GM12878 (cell line): ENCODE results near the gene MAML3.

Experiments
- CTCF ChIP-seq, 3 experiments: IDR thresholded peaks in 2 of 3; conservative IDR thresholded peaks in 1 of 3; 2 replicates each; pipeline ENCODE4 v1.5.1; 2011; ENCODE audit warnings: low read depth in 3 of 3, low read length in 3 of 3, mild to moderate bottlenecking in 3 of 3, control low read depth in 2 of 3, moderate library complexity in 2 of 3, inconsistent platforms in 1 of 3, mixed read lengths in 1 of 3; ENCODE audit not compliant: control insufficient read depth in 2 of 3, insufficient read depth in 1 of 3; ENCODE audit errors: extremely low read depth in 1 of 3
- EZH2 ChIP-seq: IDR thresholded peaks from 2 replicates; pipeline ENCODE4 v1.6.1; 2012; ENCODE audit warnings: low read depth, mild to moderate bottlenecking, control low read depth, inconsistent platforms, low read length, borderline replicate concordance; ENCODE audit not compliant: control insufficient read depth
- FOS ChIP-seq: IDR thresholded peaks from 3 replicates; pipeline ENCODE4 v1.6.1; 2011; ENCODE audit warnings: borderline replicate concordance; ENCODE audit not compliant: insufficient read length; ENCODE audit errors: extremely low read depth
- KDM1A ChIP-seq: fragments of 200-600 bp; sonication (generic); IDR thresholded peaks from 2 replicates; pipeline ENCODE4 v1.6.1; 2016; ENCODE audit warnings: borderline replicate concordance
- MYC ChIP-seq: IDR thresholded peaks from 2 replicates; pipeline ENCODE4 v1.6.1; 2011; ENCODE audit warnings: mild to moderate bottlenecking, low read length, moderate library complexity, inconsistent platforms; ENCODE audit not compliant: insufficient read depth, insufficient replicate concordance, insufficient read length, severe bottlenecking
- NR2C2 ChIP-seq: IDR thresholded peaks from 2 replicates; pipeline ENCODE4 v1.6.1; 2011; ENCODE audit warnings: borderline replicate concordance, low read depth; ENCODE audit not compliant: control insufficient read depth, insufficient read length
- USF1 ChIP-seq: IDR thresholded peaks from 2 replicates; pipeline ENCODE4 v1.6.1; 2011; ENCODE audit warnings: borderline replicate concordance, low read depth, mild to moderate bottlenecking, moderate library complexity, mixed read lengths, low read length; ENCODE audit not compliant: insufficient read depth; ENCODE audit errors: extremely low read length

- TF ChIP-seq CTCF (IDR thresholded peaks at IDR 0.05 in 2 of 3, conservative IDR thresholded peaks at IDR 0.05 in 1 of 3; ENCODE audit: control insufficient read depth in 2 of 3, extremely low read depth in 1 of 3, insufficient read depth in 1 of 3, low read depth in 3 of 3, low read length in 3 of 3), result no peak
- no peak for TF ChIP-seq FOS
- no peak for TF ChIP-seq NR2C2
- no peak for TF ChIP-seq EZH2
- no peak for TF ChIP-seq MYC
- TF ChIP-seq USF1, result no peak
- no peak for TF ChIP-seq KDM1A
Measured at GRCh38 chr4:140134746-140135425, 19.1 kb downstream of the MAML3 start.
